ENCODE data around the gene NFIX.

NFIX gene

DNA sequence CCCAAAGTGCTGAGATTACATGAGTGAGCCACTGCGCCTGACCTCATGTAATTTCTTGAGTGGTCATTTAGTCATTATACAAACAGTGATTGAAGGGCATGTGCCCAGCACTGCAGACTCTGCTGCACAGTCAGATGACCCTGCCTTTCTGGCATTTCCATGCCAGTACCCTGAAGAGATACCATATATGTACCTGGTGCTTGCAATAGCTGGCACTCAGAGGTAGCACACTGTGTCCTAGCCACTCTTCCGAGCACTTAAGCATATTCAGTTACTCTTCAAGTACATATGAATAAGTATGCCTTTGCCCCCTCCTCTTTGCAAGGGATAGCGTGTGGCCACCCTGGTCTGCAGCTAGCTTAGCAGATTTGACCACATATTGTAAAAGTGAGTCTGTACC lies 139.4 kb downstream of the NFIX start:
- DNase-seq, result no peak

DNA sequence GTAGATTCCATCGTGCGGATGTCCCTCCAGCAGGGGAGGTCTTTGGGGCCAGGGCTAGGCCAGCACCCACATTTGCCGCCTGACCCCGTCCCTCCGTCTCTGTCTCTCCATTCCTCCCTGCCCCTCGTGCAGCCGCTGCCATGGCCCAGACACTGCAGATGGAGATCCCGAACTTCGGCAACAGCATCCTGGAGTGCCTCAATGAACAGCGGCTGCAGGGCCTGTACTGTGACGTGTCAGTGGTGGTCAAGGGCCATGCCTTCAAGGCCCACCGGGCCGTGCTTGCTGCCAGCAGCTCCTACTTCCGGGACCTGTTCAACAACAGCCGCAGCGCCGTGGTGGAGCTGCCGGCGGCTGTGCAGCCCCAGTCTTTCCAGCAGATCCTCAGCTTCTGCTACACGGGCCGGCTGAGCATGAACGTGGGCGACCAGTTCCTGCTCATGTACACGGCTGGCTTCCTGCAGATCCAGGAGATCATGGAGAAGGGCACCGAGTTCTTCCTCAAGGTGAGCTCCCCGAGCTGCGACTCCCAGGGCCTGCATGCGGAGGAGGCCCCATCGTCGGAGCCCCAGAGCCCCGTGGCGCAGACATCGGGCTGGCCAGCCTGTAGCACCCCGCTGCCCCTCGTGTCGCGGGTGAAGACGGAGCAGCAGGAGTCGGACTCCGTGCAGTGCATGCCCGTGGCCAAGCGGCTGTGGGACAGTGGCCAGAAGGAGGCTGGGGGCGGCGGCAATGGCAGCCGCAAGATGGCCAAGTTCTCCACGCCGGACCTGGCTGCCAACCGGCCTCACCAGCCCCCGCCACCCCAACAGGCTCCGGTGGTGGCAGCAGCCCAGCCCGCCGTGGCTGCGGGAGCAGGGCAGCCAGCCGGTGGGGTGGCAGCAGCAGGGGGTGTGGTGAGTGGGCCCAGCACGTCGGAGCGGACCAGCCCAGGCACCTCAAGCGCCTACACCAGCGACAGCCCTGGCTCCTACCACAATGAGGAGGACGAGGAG lies 140.1 kb downstream of the NFIX start:
- no peak for DNase-seq

DNA sequence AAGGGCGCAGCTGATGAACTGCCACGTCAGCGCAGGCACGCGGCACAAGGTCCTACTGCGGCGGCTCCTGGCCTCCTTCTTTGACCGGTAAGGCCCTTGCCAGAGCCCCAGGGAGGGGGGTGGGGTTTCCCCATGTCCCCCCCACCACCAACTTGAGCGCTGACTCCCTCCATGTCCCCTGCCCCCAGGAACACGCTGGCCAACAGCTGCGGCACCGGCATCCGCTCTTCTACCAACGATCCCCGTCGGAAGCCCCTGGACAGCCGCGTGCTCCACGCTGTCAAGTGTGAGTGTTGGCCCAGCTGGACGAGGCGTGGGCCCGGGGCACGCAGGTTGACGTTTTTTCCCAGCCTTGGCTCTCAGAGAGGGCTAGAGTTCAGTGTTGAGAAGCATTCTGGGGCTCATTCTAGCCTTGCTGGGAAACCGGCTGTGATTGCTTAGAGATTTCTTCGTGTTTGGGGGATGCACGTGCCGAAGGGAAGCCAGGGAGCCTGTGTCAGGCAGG lies 142.1 kb downstream of the NFIX start:
- no peak for DNase-seq

GRCh38 chr19:13138171-13138915 lies 143.1 kb downstream of the NFIX start:
- DNase-seq, result no peak

- DNase-seq, result no peak
Observed at GRCh38 chr19:13138916-13139198, 143.6 kb downstream of the NFIX start.

DNA sequence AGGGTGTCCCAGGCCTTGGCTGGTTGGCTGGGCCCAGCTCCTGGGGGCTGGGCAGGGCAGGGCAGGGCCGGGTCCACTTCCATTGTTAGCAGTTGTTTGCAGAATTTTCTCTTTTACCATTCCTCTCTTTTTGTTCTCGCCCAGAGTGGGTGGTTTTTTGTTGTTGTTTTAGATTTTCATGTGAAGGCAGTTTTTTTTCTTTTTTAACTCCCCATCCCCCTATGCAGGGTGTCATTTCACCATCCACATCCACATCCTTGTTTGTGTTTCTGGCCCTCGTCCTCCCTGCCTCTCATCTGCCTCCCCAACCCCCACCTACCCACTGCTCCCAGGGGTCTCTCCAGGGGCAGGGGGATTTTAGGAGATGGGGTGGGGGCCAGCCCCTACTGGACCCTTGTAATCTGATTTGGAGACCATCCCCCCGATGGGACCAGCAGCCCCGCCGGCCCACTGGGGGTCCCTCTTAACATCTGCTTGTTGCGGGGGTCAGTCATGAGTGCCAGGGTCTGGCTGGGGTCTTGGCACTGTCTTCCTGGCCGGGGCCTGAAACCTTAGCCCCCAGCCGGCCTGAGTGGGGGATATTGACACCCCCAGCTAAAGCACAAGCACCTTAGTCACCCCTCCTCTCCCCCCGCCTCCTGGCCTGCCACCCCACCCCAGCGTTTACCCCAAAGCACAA lies 144.5 kb downstream of the NFIX start:
- no peak for DNase-seq

DNA sequence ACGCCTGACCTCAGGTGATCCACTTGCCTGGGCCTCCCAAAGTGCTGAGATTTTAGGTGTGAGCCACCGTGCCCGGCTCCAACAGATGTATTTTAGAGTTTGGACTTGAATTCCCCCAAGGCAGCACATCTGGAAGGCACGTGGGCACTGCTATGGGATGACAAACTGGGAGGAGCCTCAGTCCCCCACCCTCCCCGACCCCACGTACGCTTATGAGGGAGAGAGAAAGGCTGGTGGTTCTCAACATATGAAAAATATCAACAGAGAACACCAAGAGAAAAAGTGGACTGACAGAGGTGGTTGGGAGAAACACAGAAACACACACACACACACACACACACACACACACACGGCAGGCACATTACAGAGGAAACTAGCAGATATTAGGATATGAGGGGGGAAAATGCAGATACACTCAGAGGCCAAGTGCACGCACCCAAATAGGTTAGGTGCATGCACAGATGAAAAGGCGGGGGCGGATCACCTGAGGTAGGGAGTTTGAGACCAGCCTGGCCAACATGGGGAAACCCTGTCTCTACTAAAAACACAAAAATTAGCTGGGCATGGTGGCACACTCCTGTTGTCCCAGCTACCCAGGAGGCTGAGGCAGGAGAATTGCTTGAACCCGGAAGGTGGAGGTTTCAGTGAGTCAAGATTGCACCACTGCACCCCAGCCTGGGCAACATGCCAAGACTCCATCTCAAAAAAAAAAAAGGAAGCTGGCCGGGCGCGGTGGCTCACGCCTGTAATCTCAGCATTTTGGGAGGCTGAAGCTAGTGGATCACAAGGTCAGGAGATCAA lies 151.7 kb downstream of the NFIX start:
- no peak for DNase-seq
